Prostate gland (tissue), 2 donors: ENCODE measurements around the gene FOXP1.

Source experiments
- POLR2A ChIP-seq: fragments of 450-650 bp; IDR thresholded peaks from one replicate; pipeline ENCODE4 v1.6.1; 2016; ENCODE audit warnings: antibody characterized with exemption, mild to moderate bottlenecking
- POLR2AphosphoS5 ChIP-seq: sonication (generic); formaldehyde crosslinking; IDR thresholded peaks from one replicate; pipeline ENCODE4 v1.6.1; 2017; ENCODE audit warnings: antibody characterized with exemption
- TF ChIP-seq, protein P1 (sequence below), 4 experiments: fragments of 200-600 bp in 2 of 4; fragments of 450-650 bp in 2 of 4; sonication (generic) in 2 of 4; IDR thresholded peaks; 1 replicate in 3 of 4; 2 replicates in 1 of 4; pipeline ENCODE4 v1.5.1; 2016 to 2019; ENCODE audit warnings: antibody characterized with exemption in 4 of 4, mild to moderate bottlenecking in 2 of 4, moderate library complexity in 2 of 4

DNA sequence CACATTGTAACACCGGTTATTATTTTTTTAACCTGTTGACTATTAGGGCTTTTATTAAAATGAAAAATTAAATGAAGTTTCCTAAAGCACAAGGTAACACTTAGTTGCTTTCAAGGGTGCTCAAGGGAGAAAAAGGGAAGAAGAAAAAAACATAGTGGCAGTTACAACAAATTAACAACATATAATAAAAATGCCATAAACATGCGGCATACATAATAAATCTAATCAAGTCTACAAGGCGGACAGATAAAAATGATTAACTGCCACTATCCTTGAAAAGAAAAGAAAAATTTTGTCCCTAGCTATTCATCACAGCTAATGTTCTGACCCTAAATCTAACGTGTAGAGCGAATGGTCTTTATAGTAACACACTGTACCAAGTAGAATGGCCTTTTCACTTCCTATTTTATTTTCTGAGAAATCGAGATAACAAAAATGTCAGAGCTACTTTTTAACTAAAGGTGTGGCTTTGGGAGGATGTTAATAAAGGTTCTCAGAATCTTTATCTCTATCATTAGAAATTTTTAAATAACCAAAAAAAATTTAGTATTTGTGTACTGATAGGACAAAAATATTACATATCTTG is 194.9 kb downstream of the FOXP1 start:
- TF ChIP-seq POLR2A (no peak), POLR2AphosphoS5 (no peak)
- TF ChIP-seq, protein P1, sequence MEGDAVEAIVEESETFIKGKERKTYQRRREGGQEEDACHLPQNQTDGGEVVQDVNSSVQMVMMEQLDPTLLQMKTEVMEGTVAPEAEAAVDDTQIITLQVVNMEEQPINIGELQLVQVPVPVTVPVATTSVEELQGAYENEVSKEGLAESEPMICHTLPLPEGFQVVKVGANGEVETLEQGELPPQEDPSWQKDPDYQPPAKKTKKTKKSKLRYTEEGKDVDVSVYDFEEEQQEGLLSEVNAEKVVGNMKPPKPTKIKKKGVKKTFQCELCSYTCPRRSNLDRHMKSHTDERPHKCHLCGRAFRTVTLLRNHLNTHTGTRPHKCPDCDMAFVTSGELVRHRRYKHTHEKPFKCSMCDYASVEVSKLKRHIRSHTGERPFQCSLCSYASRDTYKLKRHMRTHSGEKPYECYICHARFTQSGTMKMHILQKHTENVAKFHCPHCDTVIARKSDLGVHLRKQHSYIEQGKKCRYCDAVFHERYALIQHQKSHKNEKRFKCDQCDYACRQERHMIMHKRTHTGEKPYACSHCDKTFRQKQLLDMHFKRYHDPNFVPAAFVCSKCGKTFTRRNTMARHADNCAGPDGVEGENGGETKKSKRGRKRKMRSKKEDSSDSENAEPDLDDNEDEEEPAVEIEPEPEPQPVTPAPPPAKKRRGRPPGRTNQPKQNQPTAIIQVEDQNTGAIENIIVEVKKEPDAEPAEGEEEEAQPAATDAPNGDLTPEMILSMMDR (IDR thresholded peaks at IDR 0.05): no peak
